HG03280 (cell line): ENCODE results near the gene GALR1.
A peak's percentile ranks its signal among the peaks of the same experiment; 100 is the strongest.
"Not testable (repeated sequence)": the region's sequence is repeated elsewhere in the genome, so short reads cannot be mapped to it uniquely, and the experiment has no call there.

Source experiments
- ATAC-seq: cut with Tn5 transposase; IDR thresholded peaks from one replicate; pipeline ENCODE4 v1.9.1; 2021; ENCODE audit warnings: mild to moderate bottlenecking, moderate library complexity; ENCODE audit not compliant: unreplicated experiment

GALR1 gene

DNA sequence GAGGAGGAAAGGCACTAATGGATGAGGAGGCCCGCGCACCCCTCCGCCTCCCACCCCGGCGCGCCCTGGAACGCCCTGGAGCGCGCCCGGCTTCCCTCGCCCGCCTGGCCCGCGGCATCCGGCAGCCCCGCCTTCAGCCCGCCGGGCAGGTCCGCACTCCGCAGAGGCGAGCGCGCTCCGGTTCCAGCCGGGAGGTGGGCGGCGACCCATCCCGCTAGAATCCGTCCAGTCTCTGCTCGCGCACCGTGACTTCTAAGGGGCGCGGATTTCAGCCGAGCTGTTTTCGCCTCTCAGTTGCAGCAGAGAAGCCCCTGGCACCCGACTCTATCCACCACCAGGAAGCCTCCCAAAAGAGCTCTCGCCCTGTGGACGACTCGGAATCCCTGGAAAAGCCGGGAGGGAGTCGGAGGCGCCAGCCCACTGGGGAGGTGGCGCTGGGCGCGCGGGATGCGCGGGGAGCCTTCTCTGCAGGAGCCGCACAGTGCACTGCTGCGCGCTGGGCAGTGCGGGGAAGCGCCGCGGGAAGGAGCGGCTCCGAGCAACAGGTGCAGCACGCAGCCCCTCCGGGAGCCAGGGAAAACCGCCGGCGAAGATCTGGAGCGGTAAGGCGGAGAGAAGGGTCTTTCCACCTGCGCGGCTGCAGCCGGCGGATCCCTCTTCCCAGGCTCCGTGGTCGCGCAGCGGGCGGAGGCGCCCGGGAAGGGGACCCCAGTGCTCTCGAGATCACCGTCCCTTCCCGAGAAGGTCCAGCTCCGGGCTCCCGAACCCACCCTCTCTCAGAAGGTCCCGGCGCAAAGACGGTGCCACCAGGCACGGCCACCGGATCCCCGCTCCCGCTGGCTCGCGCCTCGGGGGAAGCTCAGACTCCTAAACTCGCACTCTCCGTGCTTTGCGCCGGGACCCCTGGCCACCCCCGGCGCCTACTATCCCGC is at the start of gene GALR1:
TSS of gene GALR1 (plus strand) at position 280 of the 932 bp plus-strand sequence. CDS start 701 bp downstream, outside the sequence.
- ATAC-seq, result no peak

GRCh38 chr18:77201506-77201905 is 48.1 kb upstream of the GALR1 start:
- ATAC-seq, result no peak

- no peak for ATAC-seq
Measured at GRCh38 chr18:77202329-77202728, 47.3 kb upstream of the GALR1 start.

- no peak for ATAC-seq
Measured at GRCh38 chr18:77203071-77203470, 46.6 kb upstream of the GALR1 start.

DNA sequence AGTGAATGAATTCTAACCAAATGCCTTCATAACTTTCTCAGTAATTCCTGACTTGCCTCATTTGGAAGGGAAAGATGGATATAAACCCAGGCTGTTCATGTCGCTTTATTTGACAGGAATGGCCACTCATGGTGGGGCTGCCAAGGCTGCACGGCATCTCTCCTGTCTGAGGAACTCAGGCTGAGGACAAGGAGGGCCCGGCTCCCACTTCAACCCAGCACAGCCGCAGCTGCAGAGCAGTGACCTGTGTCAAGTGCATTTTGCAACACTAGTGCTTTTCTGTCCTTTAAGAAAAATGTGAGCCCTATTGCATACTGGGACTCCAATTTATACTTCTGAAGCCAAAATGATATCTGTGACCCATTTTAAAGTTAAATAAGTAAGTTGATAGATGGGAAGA is 45.8 kb upstream of the GALR1 start:
- ATAC-seq, result no peak

GRCh38 chr18:77205769-77206168 is 43.9 kb upstream of the GALR1 start:
- no peak for ATAC-seq

DNA sequence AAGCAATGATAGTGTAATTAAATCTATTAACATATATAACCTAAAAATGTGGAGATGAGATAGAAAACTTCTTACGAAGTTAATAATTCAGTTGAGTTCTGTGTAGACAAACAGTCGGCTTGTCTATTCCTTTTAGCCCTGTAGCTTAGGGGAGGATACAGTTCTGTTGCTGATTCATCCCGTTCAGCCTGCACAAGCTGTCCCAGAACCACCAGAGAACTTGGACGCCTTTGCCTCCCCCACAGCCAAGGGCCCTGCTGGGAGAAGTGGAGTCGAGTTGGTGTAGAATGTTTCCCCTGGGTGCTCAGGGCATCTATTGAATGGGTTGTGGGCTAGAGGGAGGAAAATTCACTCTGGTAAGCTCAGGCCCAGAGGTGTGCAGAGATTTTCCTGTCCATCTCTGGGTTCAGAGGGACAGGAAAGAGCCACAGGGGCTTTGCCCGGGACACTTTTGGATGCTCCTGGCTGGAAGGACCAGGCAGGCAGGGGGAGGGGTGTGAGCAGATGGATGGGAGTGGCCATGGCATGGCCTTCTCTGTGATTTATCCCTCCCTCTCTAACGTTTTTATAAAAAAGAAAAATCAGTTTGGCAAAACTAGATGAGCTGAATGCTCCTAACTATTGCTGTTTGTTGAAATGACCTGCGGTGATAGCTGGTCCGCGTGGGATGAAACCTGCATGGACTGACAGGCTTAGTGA is 42.8 kb upstream of the GALR1 start:
- no peak for ATAC-seq

- peak; percentile 38 for ATAC-seq
Measured at GRCh38 chr18:77207540-77207939, 42.1 kb upstream of the GALR1 start.

GRCh38 chr18:77208964-77209363 is 40.7 kb upstream of the GALR1 start:
- peak; percentile 72 for ATAC-seq

DNA sequence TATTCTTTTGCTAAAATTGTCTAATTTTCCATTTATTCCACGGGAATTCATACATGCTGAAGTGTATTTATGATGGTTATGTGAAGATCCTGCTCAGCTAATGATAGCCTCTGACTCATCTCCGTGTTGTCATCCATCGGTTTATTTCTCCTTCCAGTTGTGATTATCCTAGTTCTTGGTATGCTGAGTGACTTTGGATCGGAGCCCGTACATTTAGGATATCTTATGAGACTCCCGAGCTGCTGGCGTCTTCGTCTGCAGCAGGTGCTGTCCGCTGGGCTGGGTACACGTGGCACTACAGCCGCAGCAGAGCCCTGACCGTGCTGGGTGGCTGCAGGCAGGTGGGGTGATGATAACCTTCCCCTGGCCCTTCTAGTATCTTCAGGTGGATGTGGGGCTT is 40.1 kb upstream of the GALR1 start:
- no peak for ATAC-seq

- no peak for ATAC-seq
Measured at GRCh38 chr18:77210249-77210648, 39.4 kb upstream of the GALR1 start.

- no peak for ATAC-seq
Measured at GRCh38 chr18:77218642-77219041, 31.0 kb upstream of the GALR1 start.

DNA sequence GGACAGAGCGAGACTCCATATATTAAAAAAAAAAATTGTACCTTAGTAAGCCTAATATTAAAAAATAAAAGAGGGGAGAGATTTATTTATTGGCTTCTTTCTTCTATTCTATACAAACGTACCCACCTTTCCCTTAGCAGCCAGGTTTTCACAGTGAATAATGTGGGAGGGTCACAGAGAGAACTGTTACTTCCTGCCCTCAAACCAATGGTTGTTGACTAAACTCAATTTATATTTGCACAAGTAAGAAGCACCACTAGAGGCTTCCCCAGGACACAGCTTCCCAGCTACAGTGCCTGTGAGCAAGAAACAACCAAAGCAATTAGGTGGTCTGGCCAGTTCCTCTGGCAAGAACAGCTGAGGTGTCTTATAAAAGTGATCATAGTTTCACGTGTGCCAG is 28.9 kb upstream of the GALR1 start:
- ATAC-seq, result no peak

DNA sequence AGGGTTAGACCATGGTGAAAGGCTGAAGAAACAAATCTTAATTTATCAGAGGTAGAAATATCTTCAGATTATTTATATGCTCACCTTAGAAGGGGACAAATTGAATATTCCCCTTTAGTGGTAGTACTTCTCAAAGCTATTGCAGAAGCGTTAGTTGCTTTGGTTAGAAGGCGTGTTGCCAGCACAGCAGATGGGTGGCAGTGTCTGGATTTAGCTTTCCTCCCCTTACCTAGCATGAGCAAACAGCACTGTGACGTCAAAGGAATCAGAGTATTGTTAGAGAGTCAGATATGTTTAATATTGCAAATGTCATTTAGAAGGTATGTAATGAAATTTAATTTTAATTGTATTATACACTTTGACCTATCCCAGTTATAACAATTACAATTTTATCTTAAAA is 27.2 kb upstream of the GALR1 start:
- no peak for ATAC-seq

DNA sequence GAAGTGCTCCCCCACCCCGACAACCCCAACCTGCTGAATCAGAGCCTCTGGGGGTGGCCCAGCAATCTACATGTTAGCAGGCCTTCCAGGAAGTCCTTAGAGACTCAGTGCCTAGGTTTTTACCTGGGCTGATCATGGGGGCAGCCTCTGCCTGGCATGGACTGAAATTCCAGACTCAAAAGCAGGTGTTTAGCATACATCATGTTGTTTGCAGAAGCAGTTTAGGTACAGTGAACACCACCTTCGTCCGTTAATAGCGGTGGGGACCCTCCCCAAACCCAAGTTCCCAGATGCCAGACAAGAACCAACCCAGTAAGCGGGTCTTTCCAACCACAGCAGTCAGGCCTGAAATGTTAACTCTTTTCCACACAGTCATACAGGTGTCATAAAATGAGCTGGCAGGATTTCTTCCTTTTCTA is 26.4 kb upstream of the GALR1 start:
- no peak for ATAC-seq

GRCh38 chr18:77223653-77224052 is 26.0 kb upstream of the GALR1 start:
- ATAC-seq, result no peak

GRCh38 chr18:77230645-77231044 is 19.0 kb upstream of the GALR1 start:
- ATAC-seq, result no peak

GRCh38 chr18:77234504-77235365 is 14.9 kb upstream of the GALR1 start:
- no peak for ATAC-seq

- ATAC-seq, result not testable (repeated sequence)
Measured at GRCh38 chr18:77239285-77239684, 10.4 kb upstream of the GALR1 start.

DNA sequence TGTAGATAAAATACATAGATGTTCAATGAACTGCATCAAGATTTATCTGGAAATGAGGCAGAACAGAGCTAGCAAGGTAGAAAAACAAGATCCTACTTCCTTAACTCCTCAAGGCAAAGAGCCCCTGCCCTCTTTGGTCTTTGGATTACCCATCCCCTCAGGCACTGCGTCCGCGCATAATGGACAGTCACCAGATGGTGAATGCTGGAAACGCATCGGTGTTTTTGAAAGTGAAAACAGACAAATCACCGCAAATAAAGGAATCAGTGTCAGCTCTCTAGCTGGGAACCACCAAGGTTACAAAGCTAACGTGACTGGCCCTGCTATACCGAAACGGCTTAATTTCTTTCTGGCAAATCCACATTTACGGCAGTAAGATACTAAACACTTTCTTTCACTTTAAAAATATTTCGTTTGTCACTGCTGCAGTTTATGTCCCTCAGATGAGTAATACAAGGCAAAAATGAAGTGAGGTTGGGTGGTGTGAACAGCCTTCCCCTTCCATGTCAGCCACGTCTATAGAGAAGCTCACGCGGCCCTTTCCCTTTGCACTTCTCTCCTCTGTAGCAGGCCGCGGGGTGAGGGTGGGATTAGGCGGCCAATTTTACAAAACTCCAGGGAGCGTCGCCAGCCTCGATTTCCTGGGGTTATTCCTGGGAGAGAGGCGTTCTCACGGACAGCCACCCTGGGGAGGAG is 627 bp upstream of the GALR1 start:
- ATAC-seq, result no peak
